ENCODE measurements around the gene SUMO4.

DNA sequence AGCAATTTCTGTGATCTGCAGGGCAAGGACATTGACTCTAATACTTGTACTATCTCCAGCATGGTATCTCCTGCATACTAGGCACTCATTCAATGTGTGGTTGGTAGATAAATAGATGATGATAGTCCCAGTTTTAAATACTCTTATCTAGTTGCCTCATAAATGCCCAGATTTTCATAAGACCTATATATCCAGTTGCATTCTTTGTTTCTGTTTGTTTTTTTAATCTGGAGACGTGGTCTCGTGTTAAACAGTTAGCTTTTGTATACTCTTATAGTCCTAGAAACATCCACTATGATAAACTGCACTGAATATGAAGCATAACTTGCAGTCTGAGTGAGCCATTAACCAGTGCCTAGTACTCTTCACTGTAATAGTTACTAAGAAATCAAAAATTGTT, 35.5 kb upstream of the SUMO4 start:
- TF ChIP-seq, protein P1, sequence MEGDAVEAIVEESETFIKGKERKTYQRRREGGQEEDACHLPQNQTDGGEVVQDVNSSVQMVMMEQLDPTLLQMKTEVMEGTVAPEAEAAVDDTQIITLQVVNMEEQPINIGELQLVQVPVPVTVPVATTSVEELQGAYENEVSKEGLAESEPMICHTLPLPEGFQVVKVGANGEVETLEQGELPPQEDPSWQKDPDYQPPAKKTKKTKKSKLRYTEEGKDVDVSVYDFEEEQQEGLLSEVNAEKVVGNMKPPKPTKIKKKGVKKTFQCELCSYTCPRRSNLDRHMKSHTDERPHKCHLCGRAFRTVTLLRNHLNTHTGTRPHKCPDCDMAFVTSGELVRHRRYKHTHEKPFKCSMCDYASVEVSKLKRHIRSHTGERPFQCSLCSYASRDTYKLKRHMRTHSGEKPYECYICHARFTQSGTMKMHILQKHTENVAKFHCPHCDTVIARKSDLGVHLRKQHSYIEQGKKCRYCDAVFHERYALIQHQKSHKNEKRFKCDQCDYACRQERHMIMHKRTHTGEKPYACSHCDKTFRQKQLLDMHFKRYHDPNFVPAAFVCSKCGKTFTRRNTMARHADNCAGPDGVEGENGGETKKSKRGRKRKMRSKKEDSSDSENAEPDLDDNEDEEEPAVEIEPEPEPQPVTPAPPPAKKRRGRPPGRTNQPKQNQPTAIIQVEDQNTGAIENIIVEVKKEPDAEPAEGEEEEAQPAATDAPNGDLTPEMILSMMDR (tag by site-specific recombination; IDR thresholded peaks at IDR 0.05) = no peak
- TF ChIP-seq, protein P2, sequence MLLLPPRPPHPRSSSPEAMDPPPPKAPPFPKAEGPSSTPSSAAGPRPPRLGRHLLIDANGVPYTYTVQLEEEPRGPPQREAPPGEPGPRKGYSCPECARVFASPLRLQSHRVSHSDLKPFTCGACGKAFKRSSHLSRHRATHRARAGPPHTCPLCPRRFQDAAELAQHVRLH (tag by site-specific recombination; IDR thresholded peaks at IDR 0.05) = no peak
- TF ChIP-seq, protein P3, sequence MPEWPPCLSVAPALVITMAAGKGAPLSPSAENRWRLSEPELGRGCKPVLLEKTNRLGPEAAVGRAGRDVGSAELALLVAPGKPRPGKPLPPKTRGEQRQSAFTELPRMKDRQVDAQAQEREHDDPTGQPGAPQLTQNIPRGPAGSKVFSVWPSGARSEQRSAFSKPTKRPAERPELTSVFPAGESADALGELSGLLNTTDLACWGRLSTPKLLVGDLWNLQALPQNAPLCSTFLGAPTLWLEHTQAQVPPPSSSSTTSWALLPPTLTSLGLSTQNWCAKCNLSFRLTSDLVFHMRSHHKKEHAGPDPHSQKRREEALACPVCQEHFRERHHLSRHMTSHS (tag by site-specific recombination; IDR thresholded peaks at IDR 0.05) = no peak
- no peak for TF ChIP-seq ZNF121 (tag by site-specific recombination; IDR thresholded peaks at IDR 0.05)
